Panc1 (cell line): ENCODE measurements around the gene SLC12A8.

Experiments
- POLR2AphosphoS5 ChIP-seq: IDR thresholded peaks from 2 replicates; pipeline ENCODE4 v1.6.1; 2012; ENCODE audit warnings: mild to moderate bottlenecking, low read depth, low read length, moderate library complexity
- SIN3A ChIP-seq: IDR thresholded peaks from 2 replicates; pipeline ENCODE4 v1.6.1; 2012; ENCODE audit warnings: low read depth, mild to moderate bottlenecking, low read length, moderate library complexity, borderline replicate concordance; ENCODE audit not compliant: insufficient read depth
- TCF7L2 ChIP-seq: IDR thresholded peaks from 2 replicates; pipeline ENCODE4 v1.6.1; 2011; ENCODE audit warnings: mild to moderate bottlenecking, low read depth, low read length, inconsistent platforms
- TF ChIP-seq, protein P1 (sequence below): fragments of 450-650 bp; IDR thresholded peaks from 2 replicates; pipeline ENCODE4 v1.5.1; 2017; ENCODE audit warnings: mild to moderate bottlenecking

DNA sequence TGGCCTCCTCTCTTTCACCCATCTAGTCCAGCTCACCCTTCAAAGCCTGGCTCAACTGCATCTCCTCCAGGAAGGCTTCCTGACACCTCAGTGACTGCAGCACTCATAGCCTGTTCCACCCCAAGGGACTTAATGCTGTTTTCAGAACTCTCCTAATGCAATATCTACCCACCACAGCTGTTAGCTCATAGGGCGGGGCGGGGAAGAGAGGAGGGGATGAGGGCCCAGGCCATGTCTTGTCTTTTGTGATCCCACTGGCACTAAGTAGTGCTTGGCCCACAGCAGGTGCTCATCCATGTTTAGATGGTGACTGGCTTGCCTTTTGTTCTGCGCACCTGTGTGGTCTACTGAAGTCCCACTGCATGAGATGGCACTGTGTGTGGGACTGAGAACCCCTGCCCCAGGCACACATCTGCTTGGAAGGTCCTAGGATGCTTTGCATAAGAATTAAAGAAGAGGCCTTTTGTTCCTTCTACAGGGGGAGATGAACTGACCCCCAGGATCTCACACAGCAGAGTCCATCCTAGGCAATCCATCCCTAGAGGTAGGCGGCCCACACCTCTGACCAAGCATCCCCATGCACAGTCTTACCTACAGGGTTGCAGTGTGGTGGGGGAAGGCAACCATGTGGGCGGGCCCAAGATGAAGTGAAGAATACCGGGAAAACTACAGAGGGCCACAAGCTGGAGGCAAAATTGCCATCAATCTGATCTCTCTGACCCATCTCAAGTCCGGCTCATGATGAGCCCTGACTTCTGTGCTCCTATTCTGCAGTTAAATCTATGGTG is 23.0 kb downstream of the SLC12A8 start:
- TF ChIP-seq, protein P1, sequence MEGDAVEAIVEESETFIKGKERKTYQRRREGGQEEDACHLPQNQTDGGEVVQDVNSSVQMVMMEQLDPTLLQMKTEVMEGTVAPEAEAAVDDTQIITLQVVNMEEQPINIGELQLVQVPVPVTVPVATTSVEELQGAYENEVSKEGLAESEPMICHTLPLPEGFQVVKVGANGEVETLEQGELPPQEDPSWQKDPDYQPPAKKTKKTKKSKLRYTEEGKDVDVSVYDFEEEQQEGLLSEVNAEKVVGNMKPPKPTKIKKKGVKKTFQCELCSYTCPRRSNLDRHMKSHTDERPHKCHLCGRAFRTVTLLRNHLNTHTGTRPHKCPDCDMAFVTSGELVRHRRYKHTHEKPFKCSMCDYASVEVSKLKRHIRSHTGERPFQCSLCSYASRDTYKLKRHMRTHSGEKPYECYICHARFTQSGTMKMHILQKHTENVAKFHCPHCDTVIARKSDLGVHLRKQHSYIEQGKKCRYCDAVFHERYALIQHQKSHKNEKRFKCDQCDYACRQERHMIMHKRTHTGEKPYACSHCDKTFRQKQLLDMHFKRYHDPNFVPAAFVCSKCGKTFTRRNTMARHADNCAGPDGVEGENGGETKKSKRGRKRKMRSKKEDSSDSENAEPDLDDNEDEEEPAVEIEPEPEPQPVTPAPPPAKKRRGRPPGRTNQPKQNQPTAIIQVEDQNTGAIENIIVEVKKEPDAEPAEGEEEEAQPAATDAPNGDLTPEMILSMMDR, result no peak
- TF ChIP-seq POLR2AphosphoS5 (no peak), SIN3A (no peak), TCF7L2 (no peak)
